K562 (cell line): Measurements from ENCODE around the gene TNPO2. TPM values are rescaled to one million over a fixed set of nuclear protein-coding genes. Genes with fewer than 3 reads are reported as not detected.
A peak's percentile ranks its signal among the peaks of the same experiment; 100 is the strongest.

Source experiments
- ATAC-seq: fragments of 200-7000 bp; cut with Tn5 transposase; 3 replicates; pipeline ENCODE4 v1.9.1; 2020; ENCODE audit warnings: moderate library complexity
- BruUV-seq: library from RNA; stranded (reverse); fragments of 400-500 nt; replicated peaks from 2 replicates; lab custom pipeline; 2021; lab: Mats Ljungman, UMichigan
- CTCF ChIA-PET: fragments of 300-600 bp; formaldehyde crosslinking; extraction: SDS; loops from one replicate; lab custom pipeline; 2021; ENCODE audit warnings: low intra/inter-chr PET ratio; lab: Yijun Ruan, JAX
- POLR2A ChIA-PET: fragments of 300-600, 350-650 bp; sonication (Branson Sonifier 250); formaldehyde crosslinking; extraction: SDS; loops from one replicate; lab custom pipeline; 2021; ENCODE audit warnings: antibody characterized with exemption, inconsistent platforms; lab: Yijun Ruan, JAX
- DNase-seq, 4 experiments: peaks; one replicate each; pipeline versions ENCODE4 v3.0.0 to v3.0.0-alpha.2; 2011 to 2018; ENCODE audit warnings: low spot score in 3 of 4, mixed read lengths in 3 of 4; ENCODE audit errors: extremely low read depth in 1 of 4
- FAIRE-seq: peaks from 2 replicates; lab custom pipeline; 2011; peaks lifted over from hg19 to GRCh38; lab: Jason Lieb, UNC
- H2AFZ ChIP-seq: 2 replicates; pipeline ENCODE4 v1.6.0; 2011; ENCODE audit warnings: low read depth, low read length, control low read depth, inconsistent platforms
- H3K27ac ChIP-seq: fragments of 200-600 bp; 3 replicates; pipeline ENCODE4 v1.8.0; 2011; ENCODE audit warnings: low read depth, mild to moderate bottlenecking, control low read depth, inconsistent platforms, low read length, moderate library complexity, mixed read lengths; ENCODE audit errors: extremely low read depth
- H3K27me3 ChIP-seq, 2 experiments: fragments of 300-600 bp in 1 of 2; 2 replicates in 1 of 2; 3 replicates in 1 of 2; pipeline versions ENCODE4 v1.6.0 to v1.8.0; 2011; ENCODE audit warnings: inconsistent platforms in 2 of 2, low read length in 2 of 2, mild to moderate bottlenecking in 1 of 2, mixed read lengths in 1 of 2, moderate library complexity in 1 of 2; ENCODE audit not compliant: control insufficient read depth in 2 of 2, insufficient read depth in 2 of 2
- H3K36me3 ChIP-seq: fragments of 300-600 bp; 3 replicates; pipeline ENCODE4 v1.8.0; 2011; ENCODE audit warnings: mild to moderate bottlenecking, low read length, inconsistent platforms; ENCODE audit not compliant: control insufficient read depth, insufficient read depth
- H3K4me1 ChIP-seq, 2 experiments: fragments of 200-600 bp in 1 of 2; replicated peaks in 1 of 2; 2 replicates in 1 of 2; 3 replicates in 1 of 2; pipeline versions ENCODE4 v1.5.1 to v1.8.0; 2011; ENCODE audit warnings: inconsistent platforms in 2 of 2, low read length in 2 of 2, mild to moderate bottlenecking in 1 of 2, mixed read lengths in 1 of 2, moderate library complexity in 1 of 2; ENCODE audit not compliant: control insufficient read depth in 2 of 2, insufficient read depth in 2 of 2
- H3K4me2 ChIP-seq: 2 replicates; pipeline ENCODE4 v1.6.1; 2011; ENCODE audit warnings: low read length, control low read depth, inconsistent platforms, mixed read lengths; ENCODE audit not compliant: insufficient read depth
- H3K4me3 ChIP-seq: fragments of 200-600 bp; sonication (generic), shearing (Covaris generic); 2 replicates; pipeline ENCODE4 v1.5.1; 2016; ENCODE audit warnings: control low read depth, inconsistent platforms
- H3K79me2 ChIP-seq: fragments of 200-600 bp; 3 replicates; pipeline ENCODE4 v1.8.0; 2011; ENCODE audit warnings: low read length, inconsistent platforms; ENCODE audit not compliant: control insufficient read depth, insufficient read depth
- H3K9ac ChIP-seq, 2 experiments: 2 replicates each; pipeline versions ENCODE4 v1.6.0 to v1.6.1; 2011; ENCODE audit warnings: low read depth in 2 of 2, low read length in 2 of 2, control low read depth in 1 of 2, inconsistent platforms in 1 of 2, mild to moderate bottlenecking in 1 of 2, mixed read lengths in 1 of 2; ENCODE audit not compliant: insufficient read depth in 1 of 2
- H3K9me1 ChIP-seq: one replicate; pipeline ENCODE4 v1.6.0; 2011; ENCODE audit warnings: inconsistent platforms, mild to moderate bottlenecking, low read length, moderate library complexity; ENCODE audit not compliant: control insufficient read depth, insufficient read depth
- H3K9me3 ChIP-seq: replicated peaks from 2 replicates; pipeline ENCODE4 v1.5.1; 2011; ENCODE audit warnings: low read depth, low read length, inconsistent platforms; ENCODE audit not compliant: control insufficient read depth, insufficient read depth
- H4K20me1 ChIP-seq: replicated peaks from 2 replicates; pipeline ENCODE4 v1.6.1; 2011; ENCODE audit warnings: low read length, inconsistent platforms, mixed read lengths; ENCODE audit not compliant: control insufficient read depth, insufficient read depth
- STAT5B ChIP-seq: fragments of 250-450 bp; sonication (Bioruptor Pico); IDR thresholded peaks from 2 replicates; pipeline ENCODE4 v1.8.0; 2021; ENCODE audit warnings: mild to moderate bottlenecking, inconsistent platforms
- WGBS: fragments of 100-300 bp; shearing (Covaris generic); methylation state at CpG from one replicate; pipeline ENCODE4 v1.1.6; 2016; ENCODE audit warnings: low coverage, mixed read lengths; ENCODE audit not compliant: insufficient coverage; ENCODE audit errors: missing lambda C conversion rate; 5-methylcytosine and 5-hydroxymethylcytosine counted together
- in situ Hi-C: fragments of 300-500 bp; cut with MboI; formaldehyde crosslinking; loops from 4 replicates; pipeline ENCODE4 v1.15.0; 2018; ENCODE audit warnings: inconsistent platforms, mixed read lengths
- intact Hi-C: fragments of 100-400 bp; cut with micrococcal nuclease; formaldehyde crosslinking; loops from 2 replicates; pipeline ENCODE4 v1.14.2; 2022
- polyA plus RNA-seq, 8 experiments: library from polyadenylated mRNA; depleted of rRNA in 4 of 8; stranded (reverse) in 5 of 8; unstranded in 3 of 8; fragments of >200 nt; fragmentation: Nextera tagmentation in 2 of 8; fragmentation: Illumina TruSeq in 1 of 8; extraction: Ambion mirVana in 2 of 8; extraction: Trizol in 1 of 8; gene quantifications; 2 replicates each; pipeline versions ENCODE4 v1.2.1 to v1.2.3, GENCODE V29; 2011 to 2014; ENCODE audit warnings: inconsistent platforms in 1 of 8, missing spikeins in 1 of 8
- total RNA-seq, 7 experiments: library from RNA; depleted of rRNA in 6 of 7; stranded (reverse); fragments of >200 nt in 6 of 7; fragmentation: Illumina TruSeq in 2 of 7; extraction: Trizol in 2 of 7; gene quantifications; 2 replicates each; pipeline versions ENCODE4 v1.2.1 to v1.2.3, GENCODE V29; 2011 to 2021; ENCODE audit warnings: low replicate concordance in 1 of 7
- TF ChIP-seq, protein P1 (sequence below): sonication (generic); formaldehyde crosslinking; IDR thresholded peaks from 2 replicates; pipeline ENCODE4 v1.8.1; 2023; ENCODE audit warnings: mild to moderate bottlenecking, missing genetic modification reagents

TNPO2 gene
- total and polyA plus RNA-seq, 9 of the 15 experiments (the other 6 are each of a cell fraction or from before 2014, with no cell fraction given): 6.0 to 126 (median 53.8) TPM

DNA sequence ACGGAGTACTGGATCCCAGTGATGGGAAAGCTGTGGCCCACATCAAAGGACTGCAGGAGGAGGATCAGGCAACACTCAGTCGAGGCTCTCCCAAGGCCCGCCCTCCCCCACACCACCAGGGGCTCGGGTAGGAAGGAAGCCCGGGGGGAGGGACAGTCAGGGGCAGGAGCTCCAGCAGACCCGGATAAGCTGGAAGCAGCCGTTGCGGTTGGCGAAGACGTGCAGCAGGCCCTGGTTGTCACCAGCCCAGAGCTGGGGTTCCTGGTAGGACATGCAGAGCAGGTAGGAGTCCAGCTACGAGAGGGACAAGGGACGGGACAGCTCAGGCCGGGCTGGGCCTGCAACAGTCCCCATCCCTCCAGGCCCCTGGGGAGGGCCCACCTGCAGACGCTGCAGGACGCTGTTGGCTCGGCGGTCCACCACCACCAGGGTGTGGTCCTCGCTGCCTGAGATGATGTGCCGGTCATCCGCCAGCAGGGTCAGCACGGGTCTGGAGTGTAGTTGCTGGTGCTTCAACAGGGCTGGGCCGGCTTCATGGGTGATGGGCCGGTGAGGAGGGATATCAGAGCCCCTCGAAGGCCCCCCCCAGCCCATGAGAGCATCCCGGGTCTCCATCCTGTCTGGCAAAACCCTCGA, 34.0 kb downstream of the TNPO2 start:
- H3K4me2 ChIP-seq: no peak overlapping the region
- H3K79me2 ChIP-seq: no peaks in the 10 kb centered on the region
- DNase-seq (no peak), ATAC-seq (no peak), FAIRE-seq (no peak)
- H2AFZ ChIP-seq: no peak overlapping the region
- ChIA-PET POLR2A (interaction anchor here (1.1 kb wide), 1 partner anchor 24 kb away, joined by 5 read pairs; no protein-coding TSS in a partner anchor), CTCF (no interaction called here)
- WGBS: 85% methylated on average over 21 of the region's 26 CpGs
- in situ Hi-C loops (no loop called here), intact Hi-C loops (no loop called here)
- H3K9ac ChIP-seq: 0 out of 4 replicates have a peak overlapping the region, but pooled peaks of 1 of the 2 experiments have one; percentile 20
- peaks cover 0 to 36% of the 10 kb centered on the region in 2 experiments; a peak in 2 of 5 replicates for H3K4me1 ChIP-seq
- no peaks in the 10 kb centered on the region for H3K9me3 ChIP-seq
- TF ChIP-seq STAT5B (CRISPR knock-in tag): no peak
- TF ChIP-seq, protein P1, sequence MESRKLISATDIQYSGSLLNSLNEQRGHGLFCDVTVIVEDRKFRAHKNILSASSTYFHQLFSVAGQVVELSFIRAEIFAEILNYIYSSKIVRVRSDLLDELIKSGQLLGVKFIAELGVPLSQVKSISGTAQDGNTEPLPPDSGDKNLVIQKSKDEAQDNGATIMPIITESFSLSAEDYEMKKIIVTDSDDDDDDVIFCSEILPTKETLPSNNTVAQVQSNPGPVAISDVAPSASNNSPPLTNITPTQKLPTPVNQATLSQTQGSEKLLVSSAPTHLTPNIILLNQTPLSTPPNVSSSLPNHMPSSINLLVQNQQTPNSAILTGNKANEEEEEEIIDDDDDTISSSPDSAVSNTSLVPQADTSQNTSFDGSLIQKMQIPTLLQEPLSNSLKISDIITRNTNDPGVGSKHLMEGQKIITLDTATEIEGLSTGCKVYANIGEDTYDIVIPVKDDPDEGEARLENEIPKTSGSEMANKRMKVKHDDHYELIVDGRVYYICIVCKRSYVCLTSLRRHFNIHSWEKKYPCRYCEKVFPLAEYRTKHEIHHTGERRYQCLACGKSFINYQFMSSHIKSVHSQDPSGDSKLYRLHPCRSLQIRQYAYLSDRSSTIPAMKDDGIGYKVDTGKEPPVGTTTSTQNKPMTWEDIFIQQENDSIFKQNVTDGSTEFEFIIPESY: 0 out of 2 replicates have a peak, but pooled peaks have one; percentile 32
- peaks cover 46% of the 10 kb centered on the region; the same call in 2 of the 3 replicates for H3K36me3 ChIP-seq
- H4K20me1 ChIP-seq: no peaks in the 10 kb centered on the region
- H3K9me1 ChIP-seq: no peaks in the 10 kb centered on the region
- no peak overlapping the region for H3K27ac ChIP-seq
- BruUV-seq: no TSS peak
- no peaks in the 10 kb centered on the region for H3K27me3 ChIP-seq
- H3K4me3 ChIP-seq: no peak overlapping the region
